ENCODE data around the gene RNF208. TPM values are rescaled to one million over a fixed set of nuclear protein-coding genes. Genes with fewer than 3 reads are reported as not detected.
"Not testable (repeated sequence)": the region's sequence is repeated elsewhere in the genome, so short reads cannot be mapped to it uniquely, and the experiment has no call there.

The RNF208 gene
- polyA plus RNA-seq, 4 donors: 7.9 to 16.3 (median 10.1) TPM

DNA sequence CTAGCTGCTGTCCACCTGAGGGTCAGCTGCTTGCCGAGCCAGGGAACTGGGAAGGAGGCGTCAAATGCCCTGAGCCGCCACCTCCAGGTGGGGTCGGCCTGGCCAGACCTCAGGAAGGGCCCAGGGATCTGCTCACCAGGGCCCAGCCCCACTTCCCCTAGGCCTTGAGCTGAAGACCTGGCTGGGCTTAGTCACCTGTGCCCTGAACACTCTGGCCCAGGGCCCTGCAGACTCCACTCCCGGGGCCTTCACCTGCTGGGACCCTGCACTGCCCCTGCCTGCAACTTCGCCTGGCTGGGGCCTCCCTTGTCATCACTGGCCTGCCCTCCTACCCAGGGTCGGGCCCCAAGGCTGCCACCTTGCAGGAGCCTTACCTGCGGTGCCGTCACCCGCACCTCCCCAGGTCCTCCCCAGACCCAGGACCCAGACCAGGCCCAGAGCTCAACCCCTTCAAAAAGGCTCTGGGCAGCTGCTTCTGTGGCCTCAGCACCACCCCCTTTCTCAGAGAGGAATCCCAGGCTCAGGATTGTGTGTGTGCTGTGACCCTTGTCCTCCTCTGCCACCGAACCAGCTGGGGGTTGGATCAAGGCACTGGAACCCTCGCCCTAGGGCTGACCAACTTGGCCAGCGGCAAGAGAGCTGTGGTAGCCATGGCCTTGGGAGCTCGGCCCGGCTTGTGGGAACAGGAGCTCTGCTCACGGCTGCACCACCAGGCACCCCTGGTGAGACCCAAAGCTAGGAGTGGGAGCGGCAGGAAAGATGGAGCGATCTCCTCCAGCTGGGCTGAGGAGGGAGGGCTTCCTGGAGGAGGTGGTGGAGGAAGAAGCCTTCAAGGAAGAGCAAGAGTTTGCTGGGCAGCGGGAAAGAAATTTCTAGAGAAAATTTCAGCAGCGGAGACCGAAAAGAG lies 31.9 kb upstream of the RNF208 start:
- no peak for DNase-seq (ENCODE audit: low read depth in 4 of 4, low spot score in 3 of 4)

DNA sequence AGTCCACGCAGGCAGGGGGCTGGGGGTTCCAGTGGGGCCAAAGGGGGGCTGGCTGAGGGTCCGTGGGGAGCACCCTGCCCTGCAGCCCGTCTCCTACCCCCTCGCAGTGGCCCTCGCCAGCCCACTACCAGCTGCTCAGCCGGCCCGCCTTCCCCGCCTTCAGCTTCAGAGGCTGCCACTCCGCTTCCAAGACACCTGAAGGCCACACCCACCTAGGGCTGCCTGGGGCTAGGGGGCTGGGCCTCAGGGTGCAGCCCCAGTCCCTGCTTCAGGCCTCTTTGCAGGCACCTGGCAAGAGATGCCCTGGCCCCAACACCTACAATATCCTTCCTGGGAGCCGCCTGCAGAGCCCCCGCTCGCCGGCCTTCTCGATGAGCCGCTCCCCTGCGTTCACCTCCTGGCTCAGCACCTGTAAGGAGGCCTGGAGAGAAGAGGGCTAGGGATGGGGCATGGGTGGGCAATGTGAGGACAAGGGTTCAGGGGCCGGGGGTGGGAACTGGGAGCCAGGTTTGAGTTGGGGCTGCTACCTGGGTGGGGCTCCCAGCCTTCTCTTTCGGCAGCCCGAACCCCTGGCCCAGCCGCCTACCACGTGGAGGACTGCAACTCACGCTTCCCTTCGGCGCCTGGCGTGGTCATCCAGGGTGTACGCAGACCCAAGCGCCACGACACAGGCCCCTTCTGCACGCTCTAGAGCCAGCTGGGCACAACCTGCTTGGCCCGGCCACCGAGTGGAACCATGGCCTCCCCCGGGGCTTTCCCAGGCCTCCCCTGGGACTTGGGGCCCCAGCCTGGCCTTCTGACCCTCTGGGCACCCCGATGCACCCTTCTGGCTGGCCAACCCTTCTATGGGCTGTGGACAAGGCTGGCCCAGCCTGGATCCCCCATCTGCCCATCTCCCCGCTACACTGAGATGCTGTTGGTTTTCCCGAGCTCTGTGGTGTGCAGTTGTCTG lies 30.8 kb upstream of the RNF208 start:
- no peak for DNase-seq (ENCODE audit: low read depth in 4 of 4, low spot score in 3 of 4)

DNA sequence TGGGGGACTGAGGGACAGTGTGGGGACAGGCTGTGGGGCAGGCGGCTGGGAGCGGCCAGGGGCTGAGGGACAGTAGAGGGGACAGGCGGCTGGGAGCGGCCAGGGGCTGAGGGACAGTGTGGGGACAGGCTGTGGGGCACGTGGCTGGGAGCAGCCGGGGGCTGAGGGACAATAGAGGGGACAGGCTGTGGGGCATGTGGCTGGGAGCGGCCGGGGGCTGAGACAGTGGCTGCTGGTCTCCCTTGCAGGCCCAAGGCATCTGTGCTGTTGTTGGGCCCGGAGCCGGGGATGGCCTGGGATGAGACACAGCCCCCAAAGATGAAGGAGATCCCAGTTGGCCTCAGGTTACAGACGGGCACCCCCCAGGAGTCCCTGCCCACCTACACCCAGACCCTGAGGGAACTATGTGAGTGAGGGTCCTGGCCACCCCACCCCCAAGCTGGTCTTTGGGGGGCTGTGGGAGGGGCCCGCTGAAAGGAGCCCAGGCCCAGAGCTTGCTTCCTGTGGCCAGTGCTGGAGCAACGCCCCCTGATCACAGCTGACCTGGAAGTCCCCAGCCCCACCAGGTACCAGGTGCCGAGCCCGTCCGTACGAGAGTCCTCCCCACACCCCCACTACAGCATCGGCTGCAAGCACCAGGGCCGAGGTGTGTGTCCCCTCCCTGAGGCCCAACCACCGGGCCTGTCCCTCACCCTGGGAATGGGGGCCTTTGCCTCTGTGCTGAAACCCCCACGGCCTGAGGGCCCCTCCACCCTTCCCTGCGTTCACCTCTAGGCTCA lies 29.6 kb upstream of the RNF208 start:
- no peak for DNase-seq (ENCODE audit: low read depth in 4 of 4, low spot score in 3 of 4)

DNA sequence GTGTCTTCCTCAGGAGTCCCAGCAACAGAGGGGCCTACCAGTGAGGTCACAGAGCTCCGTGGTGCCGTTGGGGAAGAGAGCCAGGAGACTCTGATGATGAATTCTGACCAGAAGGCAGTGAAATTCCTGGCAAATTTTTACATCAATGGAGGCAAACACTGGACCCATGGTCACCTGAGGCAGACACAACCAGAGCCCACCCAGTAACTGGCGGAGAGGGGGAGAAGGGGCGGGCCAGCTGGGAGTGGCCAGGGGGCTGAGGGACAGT lies 29.1 kb upstream of the RNF208 start, which contains the start of gene STPG3:
Gene STPG3 (plus strand): TSS at position 93 of the 268 bp plus-strand sequence. CDS start 1 bp downstream, at position 94.
- DNase-seq (ENCODE audit: low read depth in 4 of 4, low spot score in 3 of 4): no peak

- DNase-seq (ENCODE audit: low read depth in 4 of 4, low spot score in 3 of 4): no peak
Measured at GRCh38 chr9:137250329-137251193, 28.5 kb upstream of the RNF208 start.

GRCh38 chr9:137247916-137248175 lies 25.8 kb upstream of the RNF208 start:
- DNase-seq (ENCODE audit: low read depth in 4 of 4, low spot score in 3 of 4): no peak

GRCh38 chr9:137247135-137247915 lies 25.3 kb upstream of the RNF208 start:
- no peak for DNase-seq (ENCODE audit: low read depth in 4 of 4, low spot score in 3 of 4)

GRCh38 chr9:137245450-137246421 lies 23.7 kb upstream of the RNF208 start:
- DNase-seq (ENCODE audit: low read depth in 4 of 4, low spot score in 3 of 4): no peak

DNA sequence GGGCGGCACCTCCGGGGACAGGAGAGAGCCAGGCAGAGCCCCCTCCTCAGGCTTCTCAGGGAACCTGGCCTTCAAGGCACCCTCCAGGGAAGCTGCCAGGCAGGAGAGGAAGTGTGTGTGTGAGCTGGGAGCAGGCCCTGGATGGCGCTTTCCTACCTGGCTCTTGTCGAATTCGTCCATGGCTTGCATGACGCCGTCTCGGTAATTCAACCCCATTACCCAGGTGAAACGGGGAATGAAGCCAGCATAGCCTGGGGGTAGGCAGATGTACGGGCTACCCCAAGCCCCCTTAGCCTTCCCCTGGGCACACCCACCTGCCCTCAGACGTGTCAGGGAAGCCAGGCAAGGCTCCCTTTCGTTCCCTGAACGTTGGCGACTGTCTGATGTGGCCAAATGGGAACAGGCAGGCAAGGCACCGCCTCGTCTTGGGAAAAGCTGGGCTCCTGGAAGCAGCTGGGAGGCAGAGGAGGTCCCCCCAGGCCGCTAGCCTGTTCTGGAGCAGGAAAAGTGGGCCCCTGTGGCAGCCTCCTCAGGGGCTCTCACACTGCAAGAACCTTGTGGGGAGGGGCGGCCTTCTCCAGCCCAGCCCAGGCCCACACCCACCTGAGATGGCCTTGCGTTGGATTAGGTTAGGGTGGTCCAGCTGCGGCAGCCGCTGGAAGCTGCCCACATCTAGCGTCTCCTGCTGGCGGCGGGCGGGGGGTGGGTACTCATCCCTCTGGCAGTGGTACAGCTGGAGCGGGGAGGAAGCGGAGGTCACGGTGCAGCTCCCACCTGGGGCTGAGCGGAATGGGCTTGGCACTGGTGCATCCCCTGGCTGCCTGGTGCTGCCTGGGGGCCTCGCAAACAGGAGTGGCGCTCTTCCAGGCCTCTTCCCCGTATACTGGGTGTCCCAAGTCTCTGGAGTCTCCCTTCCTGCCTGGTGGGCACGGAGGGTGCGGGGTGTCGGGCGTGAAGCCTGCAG lies 22.7 kb upstream of the RNF208 start:
- DNase-seq (ENCODE audit: low read depth in 4 of 4, low spot score in 3 of 4): no peak

GRCh38 chr9:137243626-137244485 lies 21.8 kb upstream of the RNF208 start:
- DNase-seq (ENCODE audit: low read depth in 4 of 4, low spot score in 3 of 4): no peak

DNA sequence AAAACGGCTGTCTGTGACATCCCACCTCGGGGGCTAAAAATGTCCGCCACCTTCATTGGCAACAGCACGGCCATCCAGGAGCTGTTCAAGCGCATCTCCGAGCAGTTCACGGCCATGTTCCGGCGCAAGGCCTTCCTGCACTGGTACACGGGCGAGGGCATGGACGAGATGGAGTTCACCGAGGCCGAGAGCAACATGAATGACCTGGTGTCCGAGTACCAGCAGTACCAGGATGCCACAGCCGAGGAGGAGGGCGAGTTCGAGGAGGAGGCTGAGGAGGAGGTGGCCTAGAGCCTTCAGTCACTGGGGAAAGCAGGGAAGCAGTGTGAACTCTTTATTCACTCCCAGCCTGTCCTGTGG lies 21.2 kb upstream of the RNF208 start:
- DNase-seq (ENCODE audit: low read depth in 4 of 4, low spot score in 3 of 4): not testable (repeated sequence)

GRCh38 chr9:137242269-137243203 lies 20.5 kb upstream of the RNF208 start:
- DNase-seq (ENCODE audit: low read depth in 4 of 4, low spot score in 3 of 4): no peak

DNA sequence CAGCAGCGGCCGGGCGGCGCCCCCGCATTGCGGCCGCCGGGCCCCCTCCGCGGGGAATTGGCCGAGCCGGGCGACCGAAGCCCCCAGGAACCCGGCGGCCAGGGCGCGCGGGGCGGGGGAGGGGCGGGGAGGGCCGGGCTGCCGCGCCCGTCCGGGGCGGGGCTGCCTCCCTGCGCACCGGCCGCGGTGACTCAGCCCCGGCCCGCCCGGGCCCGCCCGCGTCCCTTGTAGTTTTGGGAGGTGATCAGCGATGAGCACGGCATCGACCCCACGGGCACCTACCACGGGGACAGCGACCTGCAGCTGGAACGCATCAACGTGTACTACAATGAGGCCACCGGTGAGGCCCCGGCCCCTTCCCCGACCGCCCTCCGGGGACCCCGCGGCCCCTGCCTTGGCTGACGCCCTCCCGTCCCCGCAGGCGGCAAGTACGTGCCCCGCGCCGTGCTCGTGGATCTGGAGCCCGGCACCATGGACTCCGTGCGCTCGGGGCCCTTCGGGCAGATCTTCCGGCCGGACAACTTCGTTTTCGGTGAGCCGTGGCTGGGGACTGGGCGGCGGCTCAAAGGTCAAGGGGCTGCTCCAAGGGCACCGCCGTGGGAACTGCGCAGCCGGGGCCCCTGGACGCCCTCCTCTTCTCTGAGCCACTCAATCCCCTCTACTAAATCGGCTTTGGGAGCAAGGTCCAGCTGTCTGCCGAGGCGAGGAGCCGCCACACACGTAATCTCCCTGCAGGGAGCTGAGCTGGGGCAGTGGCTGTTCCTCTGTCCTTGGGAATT lies 19.6 kb upstream of the RNF208 start:
- DNase-seq (ENCODE audit: low read depth in 4 of 4, low spot score in 3 of 4): no peak

DNA sequence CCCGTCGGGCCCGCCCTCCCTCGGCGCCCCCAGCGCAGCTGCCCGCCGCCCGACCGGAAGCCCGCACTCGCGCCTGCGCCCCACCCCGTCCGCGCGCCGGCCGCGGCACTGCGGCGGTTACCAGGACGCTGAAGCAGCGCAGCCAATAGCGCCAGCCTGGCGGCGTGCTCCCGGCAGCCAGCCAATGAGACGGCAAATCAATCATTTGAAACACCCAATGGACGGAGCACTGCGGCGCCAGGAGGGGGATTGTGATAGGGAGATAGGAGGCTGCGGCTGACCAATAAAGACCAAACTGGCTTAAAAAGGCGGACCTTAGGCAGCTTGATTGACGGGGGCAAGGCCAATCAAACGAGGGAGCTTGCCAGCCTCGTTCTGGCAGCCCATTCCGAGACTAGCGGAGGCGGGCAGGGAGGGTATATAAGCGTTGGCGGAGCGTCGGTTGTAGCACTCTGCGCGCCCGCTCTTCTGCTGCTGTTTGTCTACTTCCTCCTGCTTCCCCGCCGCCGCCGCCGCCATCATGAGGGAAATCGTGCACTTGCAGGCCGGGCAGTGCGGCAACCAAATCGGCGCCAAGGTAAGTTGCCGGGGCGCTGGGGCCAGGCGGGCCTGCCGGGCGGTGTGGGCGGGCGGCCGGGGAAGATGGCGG lies 18.9 kb upstream of the RNF208 start, which contains the start of gene TUBB4B:
Gene TUBB4B (plus strand): TSS at position 447 of the 649 bp plus-strand sequence. CDS start 74 bp downstream, at position 521.
- DNase-seq (ENCODE audit: low read depth in 4 of 4, low spot score in 3 of 4): peak; percentile 97 to 100 (median 99)
